MCF 10A (cell line): Measurements from ENCODE around the gene AP1S2. TPM values are rescaled to one million over a fixed set of nuclear protein-coding genes. Genes with fewer than 3 reads are reported as not detected.

ENCODE experiments used
- BruUV-seq: library from RNA; stranded (reverse); fragments of 400-500 nt; replicated peaks from 2 replicates; lab custom pipeline; 2021; lab: Mats Ljungman, UMichigan
- CTCF ChIA-PET: fragments of 300-600 bp; sonication (Branson Sonifier 250); formaldehyde crosslinking; extraction: SDS; loops from one replicate; lab custom pipeline; 2021; ENCODE audit warnings: antibody characterized with exemption, inconsistent platforms; lab: Yijun Ruan, JAX
- POLR2A ChIA-PET: fragments of 300-600, 350-650 bp; sonication (Branson Sonifier 250); formaldehyde crosslinking; extraction: SDS; loops from one replicate; lab custom pipeline; 2020; ENCODE audit warnings: antibody characterized with exemption, inconsistent platforms; lab: Yijun Ruan, JAX
- DNase-seq: peaks from one replicate; pipeline ENCODE4 v3.0.0-alpha.2; 2018; ENCODE audit not compliant: unreplicated experiment
- H3K27ac Mint-ChIP-seq: one replicate; pipeline ENCODE4 v1.8.0; 2022; ENCODE audit warnings: mild to moderate bottlenecking, low read depth, mixed read lengths; ENCODE audit not compliant: unreplicated experiment
- H3K27me3 Mint-ChIP-seq: one replicate; pipeline ENCODE4 v1.8.0; 2022; ENCODE audit warnings: mixed read lengths; ENCODE audit not compliant: insufficient read depth, unreplicated experiment
- H3K36me3 Mint-ChIP-seq: one replicate; pipeline ENCODE4 v1.8.0; 2022; ENCODE audit warnings: mild to moderate bottlenecking, moderate library complexity, mixed read lengths; ENCODE audit not compliant: insufficient read depth, unreplicated experiment
- H3K4me1 Mint-ChIP-seq: one replicate; pipeline ENCODE4 v1.8.0; 2022; ENCODE audit warnings: mixed read lengths; ENCODE audit not compliant: insufficient read depth, unreplicated experiment
- H3K4me3 Mint-ChIP-seq: one replicate; pipeline ENCODE4 v1.8.0; 2022; ENCODE audit warnings: mild to moderate bottlenecking, moderate library complexity, mixed read lengths; ENCODE audit not compliant: unreplicated experiment
- H3K9me3 Mint-ChIP-seq: one replicate; pipeline ENCODE4 v1.8.0; 2022; ENCODE audit warnings: mixed read lengths; ENCODE audit not compliant: unreplicated experiment
- CTCF ChIP-seq: fragments of 200-600 bp; IDR thresholded peaks from one replicate; pipeline ENCODE4 v1.8.0; 2022; ENCODE audit warnings: antibody characterized with exemption, mild to moderate bottlenecking; ENCODE audit not compliant: unreplicated experiment
- intact Hi-C: fragments of 100-400 bp; cut with micrococcal nuclease; formaldehyde crosslinking; loops from 2 replicates; pipeline ENCODE4 v1.14.1; 2022
- total RNA-seq: library from RNA; stranded (reverse); gene quantifications from 2 replicates; pipeline ENCODE4 v1.2.3, GENCODE V29; 2022

The AP1S2 gene
- total RNA-seq, 1 experiment from 2014 or later = 9.4 TPM

- no peaks in the 10 kb centered on the region for H3K9me3 Mint-ChIP-seq
- no peak within 1 kb of the TSS for H3K4me3 Mint-ChIP-seq
- DNase-seq = peak; percentile 84
- no peaks in the 10 kb centered on the region for H3K27me3 Mint-ChIP-seq
- ChIA-PET POLR2A (interaction anchor here (0.6 to 3.0 kb wide), 15 partner anchors 10 to 929 kb away, joined by 3 to 20 read pairs (median 4); partner anchors contain the start of genes AP1S2, PIR and SYAP1), CTCF (interaction anchor here (0.6 to 2.2 kb wide), 7 partner anchors 9 to 225 kb away, joined by 3 to 5 read pairs (median 3); no protein-coding TSS in a partner anchor)
- no TSS peak for BruUV-seq
- no peaks in the 10 kb centered on the region for H3K4me1 Mint-ChIP-seq
- H3K27ac Mint-ChIP-seq = no peak within 1 kb of the TSS
- intact Hi-C loops = loop anchor here (2.0 to 5.0 kb wide), 2 partner anchors 62 to 103 kb away; partner anchors contain the start of gene AP1S2
- H3K36me3 Mint-ChIP-seq = no peaks in the 10 kb centered on the region
- no peak for TF ChIP-seq CTCF
Observed at GRCh38 chrX:15789979-15790768, 64.4 kb downstream of the AP1S2 start, which contains the start of gene ZRSR2. Gene ZRSR2 (plus strand): TSS chrX:15790484. CDS start chrX:15790496, 12 bp downstream.

- no peak overlapping the region for H3K4me3 Mint-ChIP-seq
- H3K27ac Mint-ChIP-seq = no peak overlapping the region
- intact Hi-C loops = no loop called here
- H3K9me3 Mint-ChIP-seq = no peaks in the 10 kb centered on the region
- ChIA-PET POLR2A (no interaction called here), CTCF (no interaction called here)
- no peaks in the 10 kb centered on the region for H3K4me1 Mint-ChIP-seq
- H3K36me3 Mint-ChIP-seq = peaks cover 6% of the 10 kb centered on the region
- DNase-seq = no peak
- no TSS peak for BruUV-seq
- H3K27me3 Mint-ChIP-seq = no peaks in the 10 kb centered on the region
- no peak for TF ChIP-seq CTCF
Observed at GRCh38 chrX:15786915-15787314, 67.7 kb downstream of the AP1S2 start.

GRCh38 chrX:15785176-15785750 is 69.3 kb downstream of the AP1S2 start:
- ChIA-PET POLR2A (no interaction called here), CTCF (interaction anchor here (0.7 to 0.8 kb wide), 2 partner anchors 103 to 1509 kb away, joined by 3 to 4 read pairs; no protein-coding TSS in a partner anchor)
- Mint-ChIP-seq H3K27me3 (no peaks in the 10 kb centered on the region), H3K9me3 (no peaks in the 10 kb centered on the region), H3K27ac (no peak overlapping the region), H3K4me1 (no peaks in the 10 kb centered on the region), H3K4me3 (no peak overlapping the region), H3K36me3 (peaks cover 15% of the 10 kb centered on the region)
- DNase-seq = peak; percentile 11
- intact Hi-C loops = no loop called here
- no TSS peak for BruUV-seq
- no peak for TF ChIP-seq CTCF
